NCI-H146 (cell line): Measurements from ENCODE around the gene MED6.

Source experiments
- DNase-seq: peaks from one replicate; lab custom pipeline; 2025; lab: John Stamatoyannopoulos, UW

The MED6 gene, protein sequence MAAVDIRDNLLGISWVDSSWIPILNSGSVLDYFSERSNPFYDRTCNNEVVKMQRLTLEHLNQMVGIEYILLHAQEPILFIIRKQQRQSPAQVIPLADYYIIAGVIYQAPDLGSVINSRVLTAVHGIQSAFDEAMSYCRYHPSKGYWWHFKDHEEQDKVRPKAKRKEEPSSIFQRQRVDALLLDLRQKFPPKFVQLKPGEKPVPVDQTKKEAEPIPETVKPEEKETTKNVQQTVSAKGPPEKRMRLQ

DNA sequence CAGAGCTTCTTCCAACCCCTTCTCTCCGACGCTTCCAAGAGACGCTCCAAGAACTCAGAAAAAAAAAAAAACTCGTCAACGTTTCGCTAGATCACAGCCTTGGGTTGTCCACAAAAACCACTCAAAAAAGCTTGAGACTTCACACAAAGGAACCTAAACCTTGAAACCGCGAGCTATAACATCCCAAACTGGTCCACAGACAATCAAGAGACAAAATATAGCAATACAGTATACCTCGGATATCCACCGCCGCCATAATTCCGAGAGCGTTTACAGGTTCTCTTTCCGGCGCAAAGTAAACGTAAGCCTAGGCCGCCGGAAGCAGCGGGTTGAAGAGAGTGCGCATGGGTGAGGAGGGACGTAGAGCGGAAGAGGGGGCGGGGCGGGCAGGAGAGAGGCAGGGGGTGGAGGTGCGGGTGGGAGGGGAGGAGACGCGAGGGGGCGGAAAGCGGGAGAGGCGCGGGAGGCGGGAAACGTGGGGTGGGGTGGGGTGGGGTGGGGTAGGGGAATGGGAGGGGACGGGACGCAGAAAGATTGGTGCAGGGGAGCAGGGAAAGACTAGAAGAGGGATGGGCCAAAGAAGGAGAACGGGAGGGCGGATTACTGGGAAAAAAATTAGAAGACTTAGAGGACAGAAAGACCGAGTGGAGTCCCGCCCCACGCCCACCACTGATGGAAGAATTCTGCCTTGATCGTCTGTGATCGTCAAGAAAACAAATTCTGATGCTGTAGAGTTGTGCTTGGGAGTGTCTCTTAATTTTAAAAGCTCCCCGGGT is at the start of gene MED6:
TSS of gene MED6 (minus strand) at position 274 of the 776 bp plus-strand sequence. CDS start at position 256, 18 bp downstream.
- DNase-seq: peak; percentile 92

DNA sequence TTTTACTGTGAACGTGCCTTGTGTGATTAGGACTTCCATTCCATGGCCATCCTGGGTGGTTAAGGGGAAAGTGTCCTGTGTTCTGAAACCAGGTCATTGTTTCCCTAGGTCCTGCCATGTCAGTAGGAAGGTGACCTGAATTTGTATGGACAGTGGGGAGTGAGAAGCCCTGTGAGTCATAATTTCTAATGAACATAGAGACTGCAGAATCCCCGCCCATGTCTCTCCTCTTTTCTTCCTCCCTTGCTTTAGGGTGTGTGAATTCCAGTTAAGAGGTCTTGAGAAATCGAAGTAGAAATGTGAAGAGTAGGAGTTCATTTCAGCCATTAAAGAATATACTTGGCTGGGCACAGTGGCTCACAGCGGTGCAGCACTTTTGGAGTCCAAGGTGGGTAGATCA is 49.3 kb upstream of the MED6 start:
- no peak for DNase-seq

DNA sequence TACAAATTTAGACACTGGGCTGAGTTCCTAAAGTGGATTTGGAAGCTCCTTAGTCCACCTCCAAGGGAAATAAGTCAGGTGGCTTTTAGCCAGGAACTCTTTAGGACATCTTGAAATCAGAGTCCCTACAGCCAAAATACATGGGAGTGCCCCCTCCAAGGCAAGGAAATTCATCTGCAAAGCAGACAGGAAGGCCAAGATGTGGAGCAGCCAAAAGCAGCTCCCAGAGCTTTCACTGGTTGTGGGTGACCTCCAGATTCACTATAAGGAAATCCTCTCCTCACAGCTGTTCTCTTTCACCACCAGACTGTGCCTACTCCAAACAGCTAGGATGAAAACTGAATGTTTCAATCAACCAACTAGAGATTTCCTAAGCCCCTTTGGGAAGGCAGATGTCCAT is 47.9 kb upstream of the MED6 start:
- no peak for DNase-seq

DNA sequence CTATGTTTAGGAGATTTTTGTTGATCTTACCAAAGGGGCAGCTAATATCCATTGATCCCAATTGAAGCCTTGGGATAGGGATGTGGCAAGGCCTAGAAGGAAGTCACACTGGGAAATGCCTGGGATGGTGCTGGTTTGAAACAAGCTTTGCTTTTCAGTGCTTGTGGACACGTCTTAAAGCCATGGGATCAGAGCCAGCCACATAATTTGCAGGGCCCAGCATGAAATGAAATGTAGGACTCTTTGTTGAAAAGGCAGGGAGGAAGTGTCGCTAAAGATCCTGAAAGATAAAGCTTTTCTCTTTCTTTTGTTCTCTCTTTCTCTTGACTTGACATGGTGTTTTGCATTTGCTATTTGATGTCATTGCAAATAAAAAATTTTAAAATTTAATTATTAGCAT is 46.2 kb upstream of the MED6 start:
- DNase-seq: no peak

DNA sequence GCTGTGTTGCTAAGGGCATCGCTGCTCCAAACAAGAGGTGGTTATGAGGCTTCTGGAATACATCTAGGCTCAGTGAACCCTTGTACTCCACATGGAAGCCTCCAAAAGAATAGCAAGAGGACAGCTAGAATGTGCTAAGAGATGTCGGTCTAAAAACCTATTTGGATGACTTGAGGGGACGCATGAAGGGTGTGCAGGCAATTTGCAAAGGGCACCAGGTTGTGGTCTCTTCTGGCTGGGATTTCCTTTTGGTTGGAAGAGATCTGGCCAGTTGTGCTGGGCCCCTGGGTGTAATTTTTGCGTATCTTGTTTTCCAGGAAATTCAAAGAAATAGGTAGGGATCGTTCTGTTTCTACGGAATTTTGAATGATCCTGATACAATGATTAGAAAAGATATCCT is 45.4 kb upstream of the MED6 start:
- DNase-seq: no peak

DNA sequence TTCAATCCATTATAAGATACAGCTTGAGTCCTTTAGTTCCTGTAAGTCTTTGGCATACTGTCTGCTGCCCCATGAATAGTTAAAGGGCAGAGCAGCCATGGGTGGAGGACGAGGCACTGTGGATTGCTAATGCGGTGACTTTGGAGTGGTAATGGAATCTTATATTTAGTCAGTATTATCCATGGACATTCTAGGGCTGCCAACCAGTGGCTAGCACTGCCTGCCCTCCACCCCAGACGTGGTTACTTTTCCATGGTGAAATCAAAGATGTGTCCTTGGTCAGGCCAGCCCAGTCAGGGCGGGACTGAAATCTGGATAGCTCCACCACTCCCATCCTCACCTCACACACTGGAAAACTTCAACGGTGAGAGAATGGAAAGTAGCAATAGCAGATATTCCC is 43.5 kb upstream of the MED6 start:
- no peak for DNase-seq

DNA sequence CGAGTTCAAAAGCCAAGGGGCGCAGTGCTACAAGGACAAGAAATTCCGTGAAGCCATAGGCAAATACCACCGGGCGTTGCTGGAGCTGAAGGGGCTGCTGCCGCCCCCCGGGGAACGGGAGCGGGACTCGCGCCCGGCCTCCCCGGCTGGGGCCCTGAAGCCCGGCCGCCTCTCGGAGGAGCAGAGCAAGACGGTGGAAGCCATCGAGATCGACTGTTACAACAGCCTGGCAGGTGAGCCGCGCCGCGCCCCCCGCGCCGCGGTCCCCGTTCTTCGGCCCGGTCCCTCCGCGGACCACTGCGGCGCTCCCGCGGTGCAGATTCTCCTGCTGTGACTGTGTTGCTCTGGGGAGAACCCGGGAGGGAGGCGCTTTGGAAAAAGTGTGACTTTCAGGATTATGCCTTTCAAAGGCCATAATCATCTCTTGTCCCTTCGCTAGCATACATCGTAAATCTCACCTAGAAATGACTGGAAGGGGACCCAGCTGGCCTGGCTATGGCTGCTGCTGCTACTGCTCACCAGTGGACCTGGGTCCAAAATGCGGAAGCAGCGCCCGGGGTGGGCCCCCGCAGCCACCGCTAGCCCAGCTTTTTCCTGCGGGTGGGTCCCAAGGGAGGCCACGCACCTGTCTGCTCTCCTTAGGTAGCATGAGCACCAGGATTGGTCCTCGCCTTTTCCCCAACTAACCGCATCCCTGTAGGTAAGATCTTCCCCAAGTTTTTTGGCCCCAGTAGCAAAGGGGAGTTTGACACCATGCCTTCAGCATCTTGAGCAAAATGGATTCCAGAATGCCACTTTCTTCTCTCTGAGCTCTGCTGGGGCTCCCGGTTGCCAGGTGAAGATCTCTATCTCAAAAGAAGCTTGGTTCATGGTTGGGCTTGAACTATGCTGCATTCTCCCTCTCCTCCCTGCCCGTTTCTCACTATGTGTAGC is 42.1 kb upstream of the MED6 start:
- DNase-seq: peak; percentile 33

DNA sequence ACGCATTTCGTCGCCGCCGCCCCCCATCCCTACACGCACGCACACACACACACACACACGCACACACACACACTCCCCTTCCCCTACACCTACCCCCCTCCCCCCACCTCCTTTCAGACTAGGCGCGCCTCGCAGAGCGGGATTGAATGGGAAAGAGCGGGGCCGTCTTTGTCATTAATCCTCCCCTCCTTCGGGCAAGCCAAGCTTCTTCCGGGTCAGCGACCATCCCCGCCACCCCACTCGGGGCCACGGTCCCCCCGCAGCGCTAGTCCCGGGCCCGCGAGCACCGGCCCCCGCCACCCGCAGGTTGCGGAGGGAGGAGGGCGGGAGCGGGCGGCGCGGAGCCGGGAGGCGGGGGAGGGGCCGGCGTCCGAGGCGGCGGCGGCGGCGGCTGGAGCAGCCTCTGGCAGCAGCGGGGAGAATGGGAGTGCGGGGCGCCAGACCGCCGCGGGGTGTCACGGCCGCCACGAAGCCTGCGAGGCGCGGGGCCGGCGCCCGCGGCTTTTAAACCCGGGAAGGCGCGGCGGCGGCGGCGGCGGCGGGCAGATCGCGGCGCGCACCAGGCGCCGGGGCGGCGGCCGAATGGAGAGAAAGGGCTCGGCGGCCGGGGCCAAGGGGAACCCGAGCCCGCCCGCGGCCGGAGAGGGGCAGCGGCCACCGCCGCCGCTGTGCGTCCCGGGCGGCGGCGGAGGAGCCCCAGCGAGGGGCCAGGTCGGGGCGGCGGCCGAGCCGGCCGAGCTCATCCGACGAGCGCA is 41.3 kb upstream of the MED6 start, which contains the start of gene TTC9:
TSS of gene TTC9 (plus strand) at position 369 of the 755 bp plus-strand sequence. CDS start at position 583, 214 bp downstream.
- DNase-seq: peak; percentile 61

DNA sequence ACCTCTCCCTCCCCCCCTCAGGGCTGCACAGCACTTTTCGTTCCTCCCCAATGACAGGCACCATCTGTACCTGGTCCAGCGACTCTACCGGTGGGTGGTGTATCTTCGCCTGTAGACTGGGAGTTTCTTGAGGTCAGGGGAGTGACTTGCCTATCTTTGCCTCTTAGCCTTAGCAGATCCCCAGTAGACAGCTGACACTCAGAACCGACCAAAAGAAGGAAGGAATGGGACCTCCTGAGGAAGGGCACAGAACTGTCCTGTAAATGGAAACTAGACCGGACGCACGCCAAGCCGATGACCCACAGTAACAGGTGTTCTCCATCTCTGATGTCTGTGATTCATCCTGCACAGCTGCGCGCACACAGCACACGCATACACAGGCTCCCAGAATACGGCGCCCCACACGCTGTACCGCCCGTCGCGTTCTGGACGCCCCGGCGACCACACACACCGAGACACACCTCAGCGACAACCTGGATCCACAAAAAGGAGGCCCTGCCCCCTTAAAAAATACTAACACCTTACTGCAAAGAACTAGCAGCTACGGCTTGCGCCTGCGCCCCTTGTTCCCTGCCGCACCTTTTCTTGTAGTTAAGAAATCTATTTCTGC is 40.6 kb upstream of the MED6 start:
- DNase-seq: peak; percentile 61

DNA sequence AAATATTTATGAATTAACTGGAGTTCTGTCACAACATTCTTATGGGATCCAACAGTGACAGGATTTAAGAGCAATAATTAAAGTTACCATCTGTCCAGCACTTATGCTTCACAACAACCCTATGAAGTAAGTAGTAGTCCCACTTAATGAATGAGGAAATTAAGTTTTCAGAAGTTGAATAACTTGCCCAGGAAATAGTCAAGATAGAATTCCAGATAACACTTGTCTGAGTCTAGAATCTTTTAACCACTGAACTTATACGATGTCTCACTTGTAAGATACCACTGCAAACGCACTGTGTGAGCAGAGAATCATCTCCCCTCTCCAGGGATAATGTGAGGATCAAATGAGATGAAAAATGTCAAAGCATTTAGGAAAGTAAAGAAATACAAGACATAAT is 38.0 kb upstream of the MED6 start:
- no peak for DNase-seq

DNA sequence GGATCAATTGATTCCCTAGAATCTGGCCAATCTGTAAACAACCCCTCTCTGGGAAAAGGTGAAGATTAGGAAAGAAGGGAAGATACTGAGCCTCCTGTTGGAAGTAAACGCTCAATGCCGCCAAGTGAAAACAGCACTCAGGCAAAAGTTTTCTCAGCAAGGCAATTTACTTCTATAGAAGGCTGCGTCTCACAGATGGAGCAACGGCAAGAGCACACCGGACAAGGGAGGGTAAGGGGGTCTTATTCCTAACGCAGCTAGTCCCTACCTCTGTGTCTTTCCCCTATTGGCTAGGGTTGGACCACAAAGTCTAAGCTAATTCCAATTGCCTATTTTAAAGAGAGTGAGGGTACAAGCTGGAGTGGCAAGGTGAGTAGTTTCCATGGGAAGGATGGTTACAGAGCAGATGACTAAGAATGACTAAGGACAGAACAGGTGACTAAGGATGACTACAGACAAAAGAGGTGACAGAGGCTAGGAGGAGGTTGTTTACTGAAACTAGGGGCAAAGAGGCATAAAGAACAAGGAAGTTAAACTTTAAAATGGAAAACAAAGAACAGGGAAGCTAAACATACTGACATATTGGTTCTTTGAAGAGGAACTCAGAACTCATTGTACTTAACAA is 35.6 kb upstream of the MED6 start:
- no peak for DNase-seq

DNA sequence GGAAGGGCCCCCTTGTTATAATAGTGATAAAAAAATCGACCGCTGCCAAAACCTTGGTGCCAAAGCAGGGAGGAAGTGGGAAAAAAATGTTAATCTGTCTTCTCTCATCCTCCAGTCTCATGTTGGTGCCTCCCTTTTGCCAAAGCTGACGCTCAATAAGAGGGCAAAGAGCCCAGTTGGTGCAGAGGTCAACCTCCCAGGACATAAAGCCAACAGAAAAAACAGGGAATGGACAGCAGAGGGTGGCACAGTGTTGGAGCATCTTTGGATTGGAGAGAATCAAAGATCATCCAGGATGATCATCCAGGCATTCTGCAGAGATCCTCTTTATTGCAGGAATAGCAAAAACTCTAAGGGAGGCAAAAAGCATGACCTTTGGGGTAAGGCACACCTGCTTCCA is 31.5 kb upstream of the MED6 start:
- DNase-seq: no peak

DNA sequence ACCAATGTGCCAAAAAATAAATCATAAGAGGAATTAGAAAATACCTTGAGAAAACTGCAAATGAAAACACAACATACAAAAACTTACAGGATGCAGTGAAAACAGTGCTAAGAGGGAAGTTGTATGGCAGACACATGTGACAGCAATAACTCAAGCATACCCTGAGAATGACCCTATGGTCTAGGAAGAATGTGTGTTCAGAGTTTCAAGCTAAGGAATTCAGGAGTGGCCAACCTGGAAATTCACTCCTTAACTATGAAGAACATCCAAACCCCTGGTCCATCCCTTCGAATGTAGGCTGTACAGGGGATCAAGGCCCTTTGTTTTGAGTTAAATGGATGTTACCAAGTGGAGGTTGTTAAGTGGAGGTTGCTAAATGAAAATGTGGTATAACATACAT is 24.5 kb upstream of the MED6 start:
- no peak for DNase-seq

DNA sequence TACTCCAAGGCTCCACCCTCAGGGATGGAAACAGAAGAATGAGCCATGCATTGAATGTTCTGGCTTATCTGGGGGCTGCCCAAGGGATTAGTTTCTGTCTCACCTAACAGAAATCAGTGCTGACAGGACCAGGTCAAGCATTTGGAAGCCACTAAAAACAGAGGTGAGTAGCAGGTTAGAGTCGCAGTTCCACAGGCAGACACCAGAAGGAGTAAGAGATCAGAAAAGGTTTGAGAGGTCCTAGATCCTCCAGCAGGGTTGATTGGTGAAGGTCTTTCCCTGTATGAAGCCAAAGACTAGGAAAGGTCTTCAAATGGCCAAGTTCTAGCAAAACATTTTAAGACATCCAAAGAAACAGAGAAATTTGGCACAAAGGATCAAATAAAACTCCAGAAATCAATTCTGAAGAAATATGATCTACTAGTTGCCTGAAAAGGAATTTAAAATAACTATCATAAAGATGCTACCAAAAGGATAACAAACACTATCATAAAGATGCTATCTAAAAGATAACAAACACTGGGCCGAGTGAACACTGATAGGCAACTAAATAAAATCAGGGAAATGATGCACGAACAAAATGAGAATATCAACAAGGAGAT is 21.8 kb upstream of the MED6 start:
- DNase-seq: peak; percentile 43

DNA sequence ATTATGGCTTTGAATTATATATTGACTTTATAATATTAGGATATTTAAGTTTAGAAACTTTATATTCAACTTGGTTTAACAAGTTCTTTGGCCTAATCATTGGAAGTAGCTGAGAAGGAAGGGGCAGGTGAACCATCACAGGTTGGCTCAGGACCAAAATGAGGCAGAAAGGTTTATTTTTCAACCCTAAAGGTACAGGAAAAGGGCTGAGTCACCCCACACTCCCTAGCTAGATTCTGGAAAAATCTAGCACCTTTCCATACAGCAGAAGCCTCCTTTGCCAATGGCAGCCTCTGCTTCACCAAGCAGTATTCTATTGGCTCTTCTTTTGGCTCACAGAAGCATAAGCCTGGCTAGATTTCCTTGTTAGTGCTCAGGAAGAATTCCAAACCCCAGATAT is 19.3 kb upstream of the MED6 start:
- DNase-seq: no peak

DNA sequence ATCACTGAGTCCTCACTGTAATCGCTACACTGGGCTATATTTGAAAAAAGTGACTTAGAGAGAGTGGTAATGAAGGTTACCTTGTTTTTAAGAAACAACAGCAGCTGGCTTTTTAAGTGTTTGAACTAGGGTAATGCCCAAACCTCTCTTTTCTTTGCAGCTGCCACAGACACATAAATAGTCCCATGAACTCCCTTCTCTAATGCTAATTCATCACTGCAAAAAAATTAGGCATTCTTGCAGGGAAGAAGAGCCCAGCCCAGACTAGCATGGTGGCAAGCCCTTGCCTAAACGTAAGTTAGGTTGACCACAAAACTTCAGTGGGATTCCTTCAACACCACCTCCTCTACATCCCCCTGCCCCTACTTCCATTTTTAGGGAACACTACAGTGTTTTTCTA is 17.9 kb upstream of the MED6 start:
- DNase-seq: no peak

DNA sequence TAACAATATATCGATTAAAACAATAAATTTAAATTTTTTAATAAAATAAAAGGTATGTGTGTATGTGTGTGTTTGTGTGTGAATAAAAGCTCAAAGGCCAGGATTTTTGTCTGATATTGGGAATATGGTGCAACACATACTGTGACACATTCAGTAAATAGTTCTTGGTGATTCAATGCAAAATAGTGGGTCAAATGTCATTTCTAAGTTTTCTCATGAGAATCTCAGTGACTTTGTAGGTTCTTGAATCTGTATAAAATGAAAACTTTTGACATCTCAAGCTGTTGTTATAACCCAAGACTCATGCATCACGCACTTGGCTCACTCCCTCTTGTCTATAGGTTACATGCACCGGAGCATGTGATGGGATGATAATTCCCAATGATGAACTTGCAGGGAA is 16.2 kb upstream of the MED6 start:
- DNase-seq: no peak

DNA sequence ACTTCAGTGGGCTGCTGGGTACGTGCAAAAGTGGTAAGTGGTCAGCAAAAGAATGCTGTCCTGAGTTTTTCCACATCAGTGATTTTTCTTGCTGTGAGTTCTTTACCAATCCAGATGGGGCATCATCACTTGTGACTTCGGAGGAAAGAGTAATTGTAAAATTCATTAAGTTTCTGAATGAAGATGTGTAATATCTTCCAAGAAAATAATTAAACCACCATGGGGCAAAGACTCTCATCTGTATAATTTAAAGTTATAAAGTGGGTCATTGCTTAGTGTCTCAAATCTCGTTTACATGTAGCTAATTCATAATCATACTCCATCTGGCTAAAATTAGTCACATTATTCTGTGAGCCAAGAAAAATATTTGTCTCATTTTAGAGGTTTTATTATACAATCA is 10.8 kb upstream of the MED6 start:
- DNase-seq: no peak

DNA sequence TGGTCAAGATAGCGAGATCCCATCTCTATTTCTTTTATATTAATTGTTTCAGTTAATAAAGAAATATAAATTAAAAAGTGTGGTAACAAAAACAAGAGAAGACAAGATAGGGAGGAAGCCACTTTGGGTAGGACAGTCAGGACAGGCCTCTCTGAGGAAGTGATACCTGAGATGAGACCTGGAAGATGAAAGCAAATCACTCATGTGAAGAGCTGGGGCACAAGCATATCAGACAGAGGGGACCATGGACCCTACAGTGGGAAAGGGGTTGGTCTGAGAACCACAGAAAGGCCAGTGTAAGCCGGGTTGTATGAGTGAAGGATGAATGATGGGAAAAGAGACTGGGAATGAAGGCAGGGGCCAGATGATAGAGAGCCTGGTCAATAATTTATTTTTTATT is 1.8 kb upstream of the MED6 start:
- no peak for DNase-seq

DNA sequence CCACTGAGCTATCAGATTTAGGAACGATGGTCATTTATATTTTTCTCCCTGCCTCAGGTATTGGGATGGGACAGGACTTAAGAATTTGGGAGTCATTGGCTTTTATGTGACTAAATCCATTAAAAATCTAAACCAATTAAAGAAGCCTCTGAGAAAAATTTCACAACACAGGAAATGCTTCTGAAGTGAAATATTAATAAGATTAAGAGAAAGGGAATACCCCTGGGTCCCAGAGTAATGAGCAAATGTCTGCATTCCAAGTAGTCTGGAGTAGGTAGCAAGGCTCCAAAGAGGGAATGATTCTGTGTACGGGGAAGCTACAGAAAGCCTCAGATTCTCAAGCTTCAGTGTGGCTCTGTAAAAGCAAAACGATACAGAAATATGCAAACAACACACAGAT is 707 bp upstream of the MED6 start:
- no peak for DNase-seq

DNA sequence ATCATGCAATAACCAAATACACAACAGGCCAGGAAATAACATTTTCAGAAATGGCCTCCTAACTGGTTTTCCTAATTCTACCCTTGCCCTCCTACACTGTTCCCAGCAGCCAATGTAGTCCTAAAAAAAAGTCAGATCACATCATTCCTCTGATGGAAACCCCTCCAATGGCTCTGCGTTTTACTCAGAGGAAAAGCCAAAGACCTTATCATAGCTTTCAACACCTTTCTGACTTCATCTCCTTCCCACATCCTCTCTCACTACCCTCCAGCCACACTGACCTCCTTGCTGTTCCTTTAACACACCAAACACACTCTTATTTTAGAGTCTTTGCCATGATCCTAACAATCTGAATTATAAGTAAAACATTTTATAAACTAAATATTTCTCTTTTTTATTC is 1.1 kb downstream of the MED6 start:
- no peak for DNase-seq
